MV-4-11 (cell line): ENCODE results near the gene STX7.

Experiments
- DNase-seq: peaks from one replicate; lab custom pipeline; 2025; lab: John Stamatoyannopoulos, UW

Gene STX7

GRCh38 chr6:132412656-132413498 is 100.0 kb downstream of the STX7 start:
- no peak for DNase-seq

- DNase-seq = no peak
These were observed 101.6 kb downstream of the STX7 start for GRCh38 chr6:132411296-132411695.

- peak; percentile 77 for DNase-seq
These were observed 102.1 kb downstream of the STX7 start for GRCh38 chr6:132410830-132411229.

- no peak for DNase-seq
These were observed 107.6 kb downstream of the STX7 start for GRCh38 chr6:132405143-132405915.

- no peak for DNase-seq
These were observed 108.2 kb downstream of the STX7 start for GRCh38 chr6:132404736-132405135.

GRCh38 chr6:132404330-132404729 is 108.6 kb downstream of the STX7 start:
- no peak for DNase-seq

GRCh38 chr6:132401618-132402285 is 111.2 kb downstream of the STX7 start:
- DNase-seq = no peak

GRCh38 chr6:132400883-132401617 is 111.9 kb downstream of the STX7 start, which contains the start of gene MOXD1:
Gene MOXD1, minus strand, starts transcription at chr6:132401475. Its CDS starts 49 bp downstream, at chr6:132401426.
- no peak for DNase-seq

- DNase-seq = no peak
These were observed 112.4 kb downstream of the STX7 start for GRCh38 chr6:132400555-132400882.

GRCh38 chr6:132399376-132400074 is 113.4 kb downstream of the STX7 start:
- DNase-seq = no peak
